ENCODE data around the gene SEMA3G.

The SEMA3G gene

GRCh38 chr3:52438579-52439425, 6.1 kb downstream of the SEMA3G start:
- DNase-seq: no peak

GRCh38 chr3:52438104-52438376, 6.9 kb downstream of the SEMA3G start:
- no peak for DNase-seq

- no peak for DNase-seq
Observed at GRCh38 chr3:52437326-52438103, 7.4 kb downstream of the SEMA3G start.

GRCh38 chr3:52436500-52437149, 8.3 kb downstream of the SEMA3G start:
- no peak for DNase-seq

- no peak for DNase-seq
Observed at GRCh38 chr3:52435246-52436101, 9.4 kb downstream of the SEMA3G start.

- DNase-seq: no peak
Observed at GRCh38 chr3:52434491-52435115, 10.3 kb downstream of the SEMA3G start.

- DNase-seq: no peak
Observed at GRCh38 chr3:52433996-52434479, 10.9 kb downstream of the SEMA3G start.

- DNase-seq: no peak
Observed at GRCh38 chr3:52433328-52433995, 11.4 kb downstream of the SEMA3G start.

GRCh38 chr3:52432691-52433141, 12.2 kb downstream of the SEMA3G start:
- DNase-seq: no peak

GRCh38 chr3:52432225-52432624, 12.7 kb downstream of the SEMA3G start:
- no peak for DNase-seq

GRCh38 chr3:52431459-52432223, 13.3 kb downstream of the SEMA3G start:
- no peak for DNase-seq

GRCh38 chr3:52430416-52430810, 14.5 kb downstream of the SEMA3G start:
- no peak for DNase-seq

- no peak for DNase-seq
Observed at GRCh38 chr3:52429779-52430415, 15.0 kb downstream of the SEMA3G start.

- no peak for DNase-seq
Observed at GRCh38 chr3:52429031-52429430, 15.9 kb downstream of the SEMA3G start.

GRCh38 chr3:52428151-52429005, 16.5 kb downstream of the SEMA3G start:
- DNase-seq: peak; percentile 62

GRCh38 chr3:52423173-52423572, 21.7 kb downstream of the SEMA3G start:
- DNase-seq: no peak

GRCh38 chr3:52422669-52423068, 22.2 kb downstream of the SEMA3G start:
- DNase-seq: no peak

GRCh38 chr3:52420388-52420787, 24.5 kb downstream of the SEMA3G start:
- no peak for DNase-seq

- DNase-seq: no peak
Observed at GRCh38 chr3:52415800-52416199, 29.1 kb downstream of the SEMA3G start.
